Central memory CD4-positive, alpha-beta T cell (primary cell): ENCODE data around the gene FBXL14.
"Not testable (repeated sequence)": the region's sequence is repeated elsewhere in the genome, so short reads cannot be mapped to it uniquely, and the experiment has no call there.

Experiments used
- DNase-seq: peaks from one replicate; pipeline ENCODE4 v3.0.0; 2022

FBXL14 gene

DNA sequence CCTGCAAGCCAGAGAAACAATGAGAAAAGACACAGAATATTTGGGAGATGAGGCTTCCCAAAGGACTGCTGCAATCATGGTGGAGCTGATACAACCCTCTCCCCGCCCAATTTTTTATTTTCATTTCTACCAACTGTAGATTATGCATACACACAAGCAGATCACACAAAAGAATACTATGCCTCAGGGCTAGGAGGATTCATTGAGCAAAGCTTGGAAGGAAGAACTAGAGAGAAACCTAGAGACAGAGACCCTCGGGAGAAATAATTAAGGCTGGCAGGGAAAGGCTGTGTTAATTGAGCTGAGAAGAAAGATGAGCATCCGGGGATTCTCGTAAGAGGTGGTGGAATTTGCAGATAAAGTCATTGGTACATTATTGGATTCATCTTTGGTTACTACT, 24.8 kb upstream of the FBXL14 start:
- DNase-seq, result no peak

GRCh38 chr12:1618489-1618888, 24.1 kb upstream of the FBXL14 start:
- no peak for DNase-seq

GRCh38 chr12:1616233-1617066, 22.1 kb upstream of the FBXL14 start:
- no peak for DNase-seq

GRCh38 chr12:1614360-1614759, 20.0 kb upstream of the FBXL14 start:
- DNase-seq, result no peak

DNA sequence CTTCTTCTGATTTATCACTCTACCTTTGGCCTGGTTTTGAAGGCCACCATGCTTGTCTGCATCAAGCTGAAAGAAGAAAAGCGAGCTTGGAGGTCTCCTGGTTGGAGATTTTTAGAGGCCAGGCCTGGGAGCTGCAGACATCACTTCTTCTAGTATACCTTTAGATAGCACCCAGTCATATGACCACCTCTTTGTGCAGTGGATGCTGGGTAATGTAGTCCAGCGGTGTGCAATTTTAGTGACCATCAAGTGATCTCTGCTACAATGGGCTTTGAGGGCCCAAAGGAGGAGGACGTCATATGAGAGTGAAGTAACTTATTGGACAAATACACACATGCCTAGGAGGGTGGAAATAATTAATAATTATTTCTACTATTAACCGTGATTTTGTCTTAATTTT, 19.5 kb upstream of the FBXL14 start:
- DNase-seq, result no peak

DNA sequence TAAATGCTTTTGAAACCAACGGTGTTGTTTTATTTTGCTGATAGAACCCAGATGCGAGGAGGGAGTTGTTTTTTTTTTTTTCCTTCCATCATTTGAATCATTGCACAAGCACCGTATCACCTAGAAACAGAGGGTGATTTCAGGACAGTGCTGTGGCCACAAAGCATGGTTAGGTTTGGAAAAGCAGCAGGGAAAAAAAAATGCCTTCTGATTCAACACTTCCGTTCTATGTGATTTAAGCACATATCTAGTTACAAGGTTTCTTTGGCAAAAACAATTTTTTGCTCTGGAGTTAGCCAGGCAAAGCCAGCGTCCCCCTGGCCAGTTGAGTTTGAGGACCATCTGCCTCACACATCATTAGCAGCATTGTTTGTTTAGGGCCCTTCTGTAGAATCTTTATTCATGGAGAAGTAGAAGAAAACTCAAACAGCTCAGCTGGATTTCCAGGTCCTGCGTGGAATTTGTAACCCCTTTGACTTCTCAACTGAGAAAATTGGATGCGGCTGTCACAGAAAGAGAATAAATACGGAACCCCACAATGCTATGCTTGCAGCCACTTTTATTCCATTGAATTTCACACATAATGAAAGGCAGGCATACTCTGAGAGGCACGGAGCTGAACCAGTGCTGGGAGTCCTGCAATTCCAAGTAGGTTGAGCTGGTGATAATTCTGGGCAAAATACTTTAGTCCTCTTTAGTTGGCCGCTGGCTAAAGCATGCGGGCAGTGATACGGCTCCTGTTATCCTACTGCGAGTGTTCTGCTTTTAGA, 17.6 kb upstream of the FBXL14 start:
- DNase-seq, result no peak

DNA sequence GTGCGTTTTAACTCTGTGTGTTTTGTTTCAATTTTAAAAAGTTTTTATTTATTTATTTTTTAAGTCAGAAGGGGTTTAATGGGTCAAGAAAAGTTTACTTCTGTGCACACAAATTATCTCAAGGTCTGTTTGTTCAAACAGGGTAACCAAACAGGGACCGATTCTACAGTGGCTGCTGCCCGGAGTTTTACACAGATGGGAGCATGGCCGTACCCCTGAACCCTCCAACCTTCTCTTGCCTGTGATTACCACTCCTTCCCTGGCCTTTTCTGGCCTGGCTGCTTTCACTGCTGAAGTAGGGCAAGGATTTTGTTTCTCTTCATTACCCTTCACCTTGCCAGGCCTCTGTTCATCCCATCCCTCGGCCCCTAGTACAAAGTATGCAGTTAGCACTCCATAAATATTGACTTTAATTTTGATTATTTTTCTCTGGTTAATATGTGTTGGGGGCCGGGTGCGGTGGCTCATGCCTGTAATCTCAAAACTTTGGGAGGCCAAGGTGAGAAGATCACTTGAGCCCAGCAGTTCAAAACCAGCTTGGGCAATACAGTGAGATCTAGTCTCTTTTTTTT, 15.8 kb upstream of the FBXL14 start:
- no peak for DNase-seq

GRCh38 chr12:1608713-1609119, 14.3 kb upstream of the FBXL14 start:
- no peak for DNase-seq

- DNase-seq, result no peak
Observed at GRCh38 chr12:1607940-1608712, 13.7 kb upstream of the FBXL14 start.

GRCh38 chr12:1606021-1606622, 11.7 kb upstream of the FBXL14 start:
- DNase-seq, result no peak

GRCh38 chr12:1605129-1606020, 11.0 kb upstream of the FBXL14 start:
- DNase-seq, result peak; percentile 63

DNA sequence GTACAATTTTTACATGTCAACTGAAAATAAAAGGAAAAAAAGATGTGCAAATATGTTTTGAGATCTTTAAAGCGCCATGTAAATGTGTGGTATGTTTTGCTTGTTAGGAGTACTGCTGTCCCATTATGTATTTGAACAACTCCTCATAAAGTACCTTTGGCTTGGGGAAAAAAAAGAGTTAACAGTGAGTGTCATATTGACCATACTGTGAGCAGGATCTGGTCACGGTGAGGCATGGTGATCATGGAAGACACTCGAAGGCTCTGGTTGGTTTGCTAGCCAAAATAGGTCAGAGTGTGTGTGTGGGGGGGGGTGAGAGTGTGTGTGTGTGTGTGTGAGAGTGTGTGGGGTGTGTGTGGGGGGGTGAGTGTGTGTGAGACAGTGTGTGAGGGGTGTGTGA, 10.1 kb upstream of the FBXL14 start:
- DNase-seq, result no peak

DNA sequence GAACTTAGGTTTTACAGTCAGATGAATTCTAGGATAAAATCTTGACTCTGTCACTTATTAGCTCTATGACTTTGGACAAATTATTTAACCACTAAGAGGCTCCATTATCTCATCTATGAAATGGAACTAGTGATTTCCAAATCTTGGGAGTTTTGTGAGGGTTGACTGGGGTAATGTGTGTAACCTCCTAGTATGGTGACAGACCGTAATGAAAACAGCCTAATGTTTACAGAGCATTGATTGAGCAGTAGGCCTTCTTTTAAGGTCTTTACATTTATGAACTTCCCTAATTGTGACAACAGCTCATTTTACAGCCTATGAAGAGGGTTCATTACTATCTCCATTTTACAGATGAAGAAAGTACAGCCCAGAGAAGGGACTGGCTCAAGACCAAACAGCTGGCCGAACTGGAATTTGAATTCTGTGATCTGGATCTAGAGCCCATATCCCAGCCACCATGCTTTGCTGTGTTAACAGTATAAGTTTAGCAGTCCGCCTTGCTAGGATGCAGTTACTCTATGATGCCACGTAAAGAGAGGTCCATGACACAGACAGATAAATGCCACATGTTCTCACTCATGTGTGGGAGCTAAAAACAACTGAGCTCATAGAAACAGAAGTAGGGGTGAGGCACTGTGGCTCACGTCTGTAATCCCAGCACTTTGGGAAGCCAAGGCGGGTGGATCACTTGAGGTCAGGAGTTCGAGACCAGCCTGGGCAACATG, 9.1 kb upstream of the FBXL14 start:
- DNase-seq, result no peak

GRCh38 chr12:1602706-1603105, 8.3 kb upstream of the FBXL14 start:
- not testable (repeated sequence) for DNase-seq

DNA sequence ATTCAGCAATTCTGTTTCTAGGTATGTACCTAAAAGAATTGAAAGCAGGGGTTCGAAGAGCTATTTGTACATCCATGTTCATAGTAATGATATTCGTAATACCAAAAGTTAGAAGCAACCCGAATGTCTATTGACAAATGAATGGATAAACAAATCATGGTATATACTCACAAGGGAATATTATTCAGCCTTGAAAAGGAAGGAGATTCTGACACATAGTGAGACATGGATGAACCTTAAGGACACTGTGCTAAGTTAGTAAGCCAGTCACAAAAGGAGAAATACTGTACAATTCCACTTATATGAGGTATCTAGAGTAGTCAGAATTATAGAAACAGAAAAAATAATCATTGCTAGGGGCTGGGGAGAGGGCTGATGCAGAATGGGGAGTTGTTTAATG, 4.4 kb upstream of the FBXL14 start:
- no peak for DNase-seq

- DNase-seq, result no peak
Observed at GRCh38 chr12:1595690-1596347, 1.4 kb upstream of the FBXL14 start.

- DNase-seq, result peak; percentile 23
Observed at GRCh38 chr12:1595026-1595561, 713 bp upstream of the FBXL14 start.

GRCh38 chr12:1594006-1594260, 448 bp downstream of the FBXL14 start:
- DNase-seq, result no peak

DNA sequence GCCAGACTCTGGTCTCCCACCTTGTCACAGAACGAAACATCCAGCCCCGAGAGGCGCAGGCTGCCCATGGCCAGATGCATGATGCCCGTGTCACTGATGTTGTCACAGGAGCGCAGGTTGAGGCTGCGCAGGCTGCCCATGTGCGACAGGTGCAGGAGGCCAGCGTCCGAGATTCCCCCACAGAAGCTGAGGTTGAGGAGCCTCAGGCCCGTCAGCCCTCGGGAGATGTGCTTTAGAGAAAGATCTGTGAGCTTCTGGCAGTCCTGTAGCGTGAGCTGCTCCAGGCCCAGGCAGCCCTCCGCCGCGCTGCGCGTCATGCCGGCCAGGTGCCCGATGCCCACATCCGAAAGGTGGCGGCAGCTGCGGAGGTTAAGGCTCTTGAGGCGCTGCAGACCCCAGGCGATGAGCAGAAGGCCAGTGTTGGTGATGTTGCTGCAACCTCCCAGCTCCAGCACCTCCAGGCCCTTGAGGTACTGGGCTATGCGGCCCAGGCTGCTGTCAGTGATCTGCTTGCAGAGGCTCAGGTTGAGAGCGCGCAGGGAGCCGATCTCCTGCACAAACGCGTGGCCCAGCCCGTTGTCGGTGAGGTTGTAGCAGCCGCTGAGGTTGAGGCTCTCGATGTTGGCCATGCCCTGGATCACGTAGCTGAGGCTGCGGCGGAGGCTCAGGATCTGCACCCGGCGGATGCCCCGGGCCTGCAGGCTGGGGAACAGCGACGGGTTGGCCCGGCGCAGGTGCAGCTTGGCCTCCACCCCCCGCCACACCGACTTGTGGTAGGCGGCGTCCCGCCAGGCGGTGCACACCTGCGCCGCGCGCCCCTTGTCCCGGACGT, 991 bp downstream of the FBXL14 start:
- DNase-seq, result peak; percentile 65
